ENCODE results near the gene PDE8A. TPM values are rescaled to one million over a fixed set of nuclear protein-coding genes. Genes with fewer than 3 reads are reported as not detected.

PDE8A gene
- total RNA-seq, 1 experiment from 2014 or later, result 65.9 TPM

DNA sequence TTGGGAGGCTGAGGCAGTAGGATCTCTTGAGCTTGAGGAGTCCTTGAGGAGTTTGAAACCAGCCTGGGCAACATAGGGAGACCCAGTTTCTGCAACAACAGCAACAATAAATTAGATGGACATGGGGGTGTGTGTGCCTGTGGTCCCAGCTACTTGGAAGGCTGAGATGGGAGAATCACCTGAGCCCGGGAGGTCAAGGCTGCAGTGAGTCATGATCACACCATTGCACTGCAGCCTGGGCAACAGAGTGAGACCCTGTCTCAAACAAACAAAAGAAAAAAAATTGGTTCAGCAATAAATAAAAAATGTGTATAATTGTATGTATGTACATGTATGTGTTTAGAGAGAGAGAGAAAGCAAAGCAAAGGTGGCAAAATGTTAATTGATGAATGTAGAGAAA, 83.1 kb downstream of the PDE8A start:
- H3K4me3 Mint-ChIP-seq (ENCODE audit: low read depth, unreplicated experiment), result no peak overlapping the region
- no peak overlapping the region for H3K27ac Mint-ChIP-seq (ENCODE audit: unreplicated experiment)
- H3K36me3 Mint-ChIP-seq (ENCODE audit: insufficient read depth, unreplicated experiment), result peaks cover 6% of the 10 kb centered on the region
- H3K27me3 Mint-ChIP-seq (ENCODE audit: unreplicated experiment), result no peaks in the 10 kb centered on the region
- no peak for TF ChIP-seq CTCF (IDR thresholded peaks at IDR 0.05; ENCODE audit: unreplicated experiment)
- H3K4me1 Mint-ChIP-seq (ENCODE audit: low read depth, unreplicated experiment), result peaks cover 19% of the 10 kb centered on the region
- BruUV-seq (replicated peaks), result no TSS peak
- intact Hi-C loops (cut with micrococcal nuclease; ENCODE audit: unreplicated experiment), result no loop called here
- DNase-seq, result no peak
- CTCF ChIA-PET, result interaction anchor here (0.5 kb wide), 1 partner anchor 40 kb away, joined by 5 read pairs; no protein-coding TSS in a partner anchor
- H3K9me3 Mint-ChIP-seq (ENCODE audit: low read depth, unreplicated experiment), result peaks cover 2% of the 10 kb centered on the region

DNA sequence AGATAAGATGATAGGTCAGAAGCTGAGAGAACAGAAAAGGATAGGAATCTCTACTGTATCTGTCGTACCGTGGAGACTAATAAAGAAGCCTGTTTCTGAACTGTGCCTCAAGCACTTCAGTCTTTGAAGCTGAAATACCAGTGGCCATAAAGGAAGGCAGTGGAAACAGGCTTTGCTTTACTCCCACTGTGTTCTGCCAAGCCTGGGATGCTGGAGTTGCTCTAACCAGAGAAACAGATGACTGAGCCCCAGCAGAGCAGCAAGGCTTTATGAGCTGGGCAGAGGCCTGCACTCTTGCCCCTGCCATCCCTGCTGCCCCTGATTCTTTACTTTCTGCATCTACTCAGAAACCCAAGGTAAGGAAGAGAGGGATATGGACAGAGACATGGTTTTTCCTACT, 89.4 kb downstream of the PDE8A start:
- Mint-ChIP-seq H3K27me3 (ENCODE audit: unreplicated experiment) (no peaks in the 10 kb centered on the region), H3K4me3 (ENCODE audit: low read depth, unreplicated experiment) (no peak overlapping the region), H3K9me3 (ENCODE audit: low read depth, unreplicated experiment) (no peaks in the 10 kb centered on the region), H3K36me3 (ENCODE audit: insufficient read depth, unreplicated experiment) (peaks cover 6% of the 10 kb centered on the region), H3K27ac (ENCODE audit: unreplicated experiment) (no peak overlapping the region), H3K4me1 (ENCODE audit: low read depth, unreplicated experiment) (peaks cover 8% of the 10 kb centered on the region)
- CTCF ChIA-PET, result interaction anchor here (1.6 kb wide), 1 partner anchor 11 kb away, joined by 3 read pairs; no protein-coding TSS in a partner anchor
- intact Hi-C loops (cut with micrococcal nuclease; ENCODE audit: unreplicated experiment), result no loop called here
- BruUV-seq (replicated peaks), result no TSS peak
- DNase-seq, result no peak
- TF ChIP-seq CTCF (IDR thresholded peaks at IDR 0.05; ENCODE audit: unreplicated experiment), result no peak

DNA sequence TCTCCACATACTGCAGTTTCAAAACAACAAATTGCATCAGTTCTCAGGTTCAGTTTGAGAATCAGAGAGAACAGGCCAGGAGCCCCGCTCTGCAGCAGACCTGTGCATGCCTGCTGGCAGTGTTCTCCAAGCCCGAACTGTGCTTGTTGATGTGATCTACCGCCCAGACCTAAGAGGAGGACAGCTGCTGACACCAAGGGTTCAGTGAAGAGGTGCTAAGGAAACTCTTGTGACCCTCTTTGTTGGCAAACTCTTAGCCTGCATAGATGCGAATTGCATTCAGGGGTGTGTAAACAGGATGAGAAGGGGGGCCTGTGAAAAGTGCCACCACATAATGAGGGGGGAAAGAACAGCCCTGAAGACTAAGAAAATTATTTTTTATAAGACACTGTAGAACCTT, 89.8 kb downstream of the PDE8A start:
- Mint-ChIP-seq H3K9me3 (ENCODE audit: low read depth, unreplicated experiment) (no peaks in the 10 kb centered on the region), H3K27ac (ENCODE audit: unreplicated experiment) (no peak overlapping the region), H3K4me1 (ENCODE audit: low read depth, unreplicated experiment) (peaks cover 8% of the 10 kb centered on the region), H3K4me3 (ENCODE audit: low read depth, unreplicated experiment) (no peak overlapping the region), H3K27me3 (ENCODE audit: unreplicated experiment) (no peaks in the 10 kb centered on the region), H3K36me3 (ENCODE audit: insufficient read depth, unreplicated experiment) (peaks cover 6% of the 10 kb centered on the region)
- intact Hi-C loops (cut with micrococcal nuclease; ENCODE audit: unreplicated experiment), result no loop called here
- DNase-seq, result no peak
- CTCF ChIA-PET, result no interaction called here
- TF ChIP-seq CTCF (IDR thresholded peaks at IDR 0.05; ENCODE audit: unreplicated experiment), result no peak
- BruUV-seq (replicated peaks), result no TSS peak

GRCh38 chr15:85072917-85073316, 91.3 kb downstream of the PDE8A start:
- no peak overlapping the region for H3K27ac Mint-ChIP-seq (ENCODE audit: unreplicated experiment)
- CTCF ChIA-PET, result interaction anchor here (0.8 kb wide), 1 partner anchor 17 kb away, joined by 3 read pairs; no protein-coding TSS in a partner anchor
- no peak for TF ChIP-seq CTCF (IDR thresholded peaks at IDR 0.05; ENCODE audit: unreplicated experiment)
- H3K9me3 Mint-ChIP-seq (ENCODE audit: low read depth, unreplicated experiment), result no peaks in the 10 kb centered on the region
- no peaks in the 10 kb centered on the region for H3K27me3 Mint-ChIP-seq (ENCODE audit: unreplicated experiment)
- H3K4me1 Mint-ChIP-seq (ENCODE audit: low read depth, unreplicated experiment), result peaks cover 8% of the 10 kb centered on the region
- intact Hi-C loops (cut with micrococcal nuclease; ENCODE audit: unreplicated experiment), result no loop called here
- no peak overlapping the region for H3K4me3 Mint-ChIP-seq (ENCODE audit: low read depth, unreplicated experiment)
- peaks cover 10% of the 10 kb centered on the region for H3K36me3 Mint-ChIP-seq (ENCODE audit: insufficient read depth, unreplicated experiment)
- BruUV-seq (replicated peaks), result no TSS peak
- DNase-seq, result no peak

Data from Calu3 (cell line).